NCI-H1417 (cell line): ENCODE data around the gene TMEM132D.

Experiments
- DNase-seq, 3 experiments: peaks; one replicate each; lab custom pipeline; 2025; lab: John Stamatoyannopoulos, UW

TMEM132D gene

GRCh38 chr12:129727100-129727499, 176.7 kb downstream of the TMEM132D start:
- DNase-seq, result no peak

- DNase-seq, result no peak
Measured at GRCh38 chr12:129723260-129723659, 180.6 kb downstream of the TMEM132D start.

- DNase-seq, result no peak
Measured at GRCh38 chr12:129720618-129721017, 183.2 kb downstream of the TMEM132D start.

- no peak for DNase-seq
Measured at GRCh38 chr12:129719416-129719815, 184.4 kb downstream of the TMEM132D start.

GRCh38 chr12:129717438-129717837, 186.4 kb downstream of the TMEM132D start:
- DNase-seq, result no peak

- DNase-seq, result no peak
Measured at GRCh38 chr12:129716825-129717224, 187.0 kb downstream of the TMEM132D start.

- no peak for DNase-seq
Measured at GRCh38 chr12:129706716-129707115, 197.1 kb downstream of the TMEM132D start.

- no peak for DNase-seq
Measured at GRCh38 chr12:129704232-129704830, 199.5 kb downstream of the TMEM132D start.

- no peak for DNase-seq
Measured at GRCh38 chr12:129701631-129702101, 202.2 kb downstream of the TMEM132D start.

GRCh38 chr12:129700036-129700435, 203.8 kb downstream of the TMEM132D start:
- DNase-seq, result no peak

- peak in 1 of 3 experiments; percentile 47 for DNase-seq
Measured at GRCh38 chr12:129696926-129697325, 206.9 kb downstream of the TMEM132D start.

- DNase-seq, result no peak
Measured at GRCh38 chr12:129696405-129696804, 207.4 kb downstream of the TMEM132D start.

- DNase-seq, result no peak
Measured at GRCh38 chr12:129693731-129694130, 210.1 kb downstream of the TMEM132D start.

GRCh38 chr12:129687731-129688130, 216.1 kb downstream of the TMEM132D start:
- DNase-seq, result no peak

- DNase-seq, result no peak
Measured at GRCh38 chr12:129681830-129682229, 222.0 kb downstream of the TMEM132D start.

- no peak for DNase-seq
Measured at GRCh38 chr12:129681151-129681550, 222.7 kb downstream of the TMEM132D start.

- DNase-seq, result no peak
Measured at GRCh38 chr12:129676411-129676810, 227.4 kb downstream of the TMEM132D start.

GRCh38 chr12:129675947-129676346, 227.9 kb downstream of the TMEM132D start:
- no peak for DNase-seq

GRCh38 chr12:129675496-129675895, 228.3 kb downstream of the TMEM132D start:
- no peak for DNase-seq

- no peak for DNase-seq
Measured at GRCh38 chr12:129673806-129674205, 230.0 kb downstream of the TMEM132D start.

GRCh38 chr12:129672110-129672509, 231.7 kb downstream of the TMEM132D start:
- no peak for DNase-seq

GRCh38 chr12:129670256-129670920, 233.4 kb downstream of the TMEM132D start:
- DNase-seq, result no peak

- no peak for DNase-seq
Measured at GRCh38 chr12:129665414-129665813, 238.4 kb downstream of the TMEM132D start.

GRCh38 chr12:129662234-129662633, 241.6 kb downstream of the TMEM132D start:
- no peak for DNase-seq
